Measurements from ENCODE around the gene SPTA1.
"Not testable (repeated sequence)": the region's sequence is repeated elsewhere in the genome, so short reads cannot be mapped to it uniquely, and the experiment has no call there.

SPTA1 gene

DNA sequence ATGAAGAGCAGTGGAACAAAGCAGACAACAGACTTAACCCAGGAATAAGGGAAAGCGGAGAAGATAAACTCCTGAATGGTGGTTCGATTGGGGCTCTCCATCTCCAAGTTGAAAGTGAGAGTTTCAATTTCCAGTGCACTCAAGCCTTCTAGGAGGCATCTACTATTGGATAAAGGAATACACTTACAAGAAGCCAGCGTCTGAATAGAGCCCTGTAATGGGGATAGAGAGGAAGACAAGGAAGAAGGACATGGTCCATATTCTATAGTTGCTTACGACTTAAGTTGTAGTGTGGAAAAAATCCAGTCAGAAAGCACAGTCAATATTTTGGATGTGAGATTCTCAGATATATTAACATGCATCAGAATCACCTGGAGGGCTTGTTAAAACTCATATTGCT is 14.0 kb upstream of the SPTA1 start, which contains the start of gene OR6K2:
OR6K2 (minus strand) TSS at position 101 of the 400 bp plus-strand sequence; CDS start at position 101, 0 bp downstream.
- TF ChIP-seq, protein P1, sequence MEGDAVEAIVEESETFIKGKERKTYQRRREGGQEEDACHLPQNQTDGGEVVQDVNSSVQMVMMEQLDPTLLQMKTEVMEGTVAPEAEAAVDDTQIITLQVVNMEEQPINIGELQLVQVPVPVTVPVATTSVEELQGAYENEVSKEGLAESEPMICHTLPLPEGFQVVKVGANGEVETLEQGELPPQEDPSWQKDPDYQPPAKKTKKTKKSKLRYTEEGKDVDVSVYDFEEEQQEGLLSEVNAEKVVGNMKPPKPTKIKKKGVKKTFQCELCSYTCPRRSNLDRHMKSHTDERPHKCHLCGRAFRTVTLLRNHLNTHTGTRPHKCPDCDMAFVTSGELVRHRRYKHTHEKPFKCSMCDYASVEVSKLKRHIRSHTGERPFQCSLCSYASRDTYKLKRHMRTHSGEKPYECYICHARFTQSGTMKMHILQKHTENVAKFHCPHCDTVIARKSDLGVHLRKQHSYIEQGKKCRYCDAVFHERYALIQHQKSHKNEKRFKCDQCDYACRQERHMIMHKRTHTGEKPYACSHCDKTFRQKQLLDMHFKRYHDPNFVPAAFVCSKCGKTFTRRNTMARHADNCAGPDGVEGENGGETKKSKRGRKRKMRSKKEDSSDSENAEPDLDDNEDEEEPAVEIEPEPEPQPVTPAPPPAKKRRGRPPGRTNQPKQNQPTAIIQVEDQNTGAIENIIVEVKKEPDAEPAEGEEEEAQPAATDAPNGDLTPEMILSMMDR (IDR thresholded peaks at IDR 0.05) = no peak
- Histone ChIP-seq H3K9me3 (ENCODE audit: control insufficient read depth, low read length) (no peaks in the 10 kb centered on the region), H3K4me1 (no peaks in the 10 kb centered on the region)

DNA sequence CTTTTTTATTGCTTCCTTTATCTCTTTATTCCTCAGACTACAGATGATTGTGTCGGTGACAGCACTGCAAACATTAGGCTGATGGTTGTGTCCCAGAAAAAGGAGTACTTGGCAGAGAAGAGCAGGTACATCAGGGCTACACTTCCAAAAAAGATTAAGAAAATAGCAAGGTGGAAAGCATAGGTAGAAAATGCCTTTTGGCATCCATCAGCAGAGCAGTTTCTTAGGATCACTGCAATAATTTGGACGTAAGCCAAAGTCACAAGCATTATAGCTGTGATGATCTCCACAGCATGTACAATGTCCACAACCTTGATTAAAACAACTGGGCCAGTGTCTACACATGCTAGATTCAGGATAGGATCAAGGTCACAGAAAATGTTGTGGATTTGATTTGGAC is 8.1 kb upstream of the SPTA1 start:
- H3K9me3 ChIP-seq (ENCODE audit: control insufficient read depth, low read length) = no peaks in the 10 kb centered on the region
- no peaks in the 10 kb centered on the region for H3K27me3 ChIP-seq (ENCODE audit: control insufficient read depth, insufficient read depth, low read length)
- no peak overlapping the region for H3K4me3 ChIP-seq (ENCODE audit: low read depth, low read length)
- no peaks in the 10 kb centered on the region for H3K4me1 ChIP-seq
- H3K27ac ChIP-seq = no peak overlapping the region
- H3K9ac ChIP-seq = no peak overlapping the region
- no peak overlapping the region for H2AFZ ChIP-seq
- TF ChIP-seq, protein P1 (IDR thresholded peaks at IDR 0.05) = no peak
- H3K36me3 ChIP-seq (ENCODE audit: control insufficient read depth, insufficient read depth, low read length) = no peaks in the 10 kb centered on the region
- no peaks in the 10 kb centered on the region for H3K79me2 ChIP-seq
- H3K4me2 ChIP-seq (ENCODE audit: low read length) = no peak overlapping the region

More for the DNA sequence above, 14.0 kb upstream of the SPTA1 start, which contains the start of gene OR6K2:
- Histone ChIP-seq H3K9ac (no peak within 1 kb of the TSS), H3K27ac (no peak within 1 kb of the TSS), H3K27me3 (ENCODE audit: control insufficient read depth, insufficient read depth, low read length) (no peaks in the 10 kb centered on the region), H3K4me3 (ENCODE audit: low read depth, low read length) (no peak within 1 kb of the TSS), H3K36me3 (ENCODE audit: control insufficient read depth, insufficient read depth, low read length) (no peaks in the 10 kb centered on the region), H2AFZ (no peak within 1 kb of the TSS), H3K4me2 (ENCODE audit: low read length) (no peak within 1 kb of the TSS), H3K79me2 (no peaks in the 10 kb centered on the region)

DNA sequence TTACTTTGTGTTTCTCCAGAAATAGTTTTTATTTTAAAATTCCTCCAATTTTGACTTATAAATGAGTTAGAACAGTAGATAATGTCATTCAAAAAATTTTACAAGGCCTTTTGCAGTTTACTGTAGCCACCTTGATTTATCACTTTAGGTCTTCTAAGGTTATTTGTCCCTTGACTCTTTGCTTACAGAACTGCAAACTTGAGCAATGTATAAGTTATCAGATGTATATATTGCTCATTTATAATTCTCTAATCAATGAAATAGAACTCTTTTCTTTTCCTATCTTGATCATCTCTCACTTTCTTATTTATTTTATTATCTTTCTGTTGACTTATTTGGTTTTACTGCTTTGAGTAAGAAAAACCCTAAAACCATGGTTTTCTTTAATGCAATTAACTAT is 5.8 kb upstream of the SPTA1 start:
- TF ChIP-seq, protein P1 (IDR thresholded peaks at IDR 0.05) = no peak
- Histone ChIP-seq H3K4me1 (no peaks in the 10 kb centered on the region), H3K9me3 (ENCODE audit: control insufficient read depth, low read length) (no peaks in the 10 kb centered on the region), H3K36me3 (ENCODE audit: control insufficient read depth, insufficient read depth, low read length) (no peaks in the 10 kb centered on the region), H3K9ac (no peak overlapping the region), H3K4me2 (ENCODE audit: low read length) (no peak overlapping the region), H2AFZ (no peak overlapping the region), H3K4me3 (ENCODE audit: low read depth, low read length) (no peak overlapping the region), H3K79me2 (no peaks in the 10 kb centered on the region), H3K27ac (no peak overlapping the region), H3K27me3 (ENCODE audit: control insufficient read depth, insufficient read depth, low read length) (no peaks in the 10 kb centered on the region)

DNA sequence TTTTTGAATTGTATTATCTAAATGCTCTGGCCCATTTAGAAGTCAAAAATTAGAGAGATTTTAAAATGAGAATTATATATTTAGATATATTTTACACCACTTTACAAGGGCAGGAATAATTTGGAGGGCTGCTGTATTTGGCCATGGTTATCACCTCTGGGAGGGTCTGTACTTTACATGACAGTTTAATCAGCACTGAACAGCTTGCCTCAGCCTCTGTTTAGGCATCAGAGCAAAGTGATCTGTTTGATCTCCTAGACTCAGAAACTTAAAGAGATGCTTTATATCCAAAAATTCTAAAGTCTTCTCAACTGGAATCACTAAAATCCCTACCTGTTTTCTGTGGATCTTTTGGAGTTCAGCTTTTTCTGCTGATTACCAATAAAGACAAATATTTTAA is 5.4 kb upstream of the SPTA1 start:
- H2AFZ ChIP-seq = no peak overlapping the region
- no peak overlapping the region for H3K4me2 ChIP-seq (ENCODE audit: low read length)
- no peaks in the 10 kb centered on the region for H3K9me3 ChIP-seq (ENCODE audit: control insufficient read depth, low read length)
- no peaks in the 10 kb centered on the region for H3K36me3 ChIP-seq (ENCODE audit: control insufficient read depth, insufficient read depth, low read length)
- no peaks in the 10 kb centered on the region for H3K79me2 ChIP-seq
- H3K27me3 ChIP-seq (ENCODE audit: control insufficient read depth, insufficient read depth, low read length) = no peaks in the 10 kb centered on the region
- H3K4me1 ChIP-seq = no peaks in the 10 kb centered on the region
- H3K27ac ChIP-seq = no peak overlapping the region
- TF ChIP-seq, protein P1 (IDR thresholded peaks at IDR 0.05) = no peak
- no peak overlapping the region for H3K4me3 ChIP-seq (ENCODE audit: low read depth, low read length)
- no peak overlapping the region for H3K9ac ChIP-seq

DNA sequence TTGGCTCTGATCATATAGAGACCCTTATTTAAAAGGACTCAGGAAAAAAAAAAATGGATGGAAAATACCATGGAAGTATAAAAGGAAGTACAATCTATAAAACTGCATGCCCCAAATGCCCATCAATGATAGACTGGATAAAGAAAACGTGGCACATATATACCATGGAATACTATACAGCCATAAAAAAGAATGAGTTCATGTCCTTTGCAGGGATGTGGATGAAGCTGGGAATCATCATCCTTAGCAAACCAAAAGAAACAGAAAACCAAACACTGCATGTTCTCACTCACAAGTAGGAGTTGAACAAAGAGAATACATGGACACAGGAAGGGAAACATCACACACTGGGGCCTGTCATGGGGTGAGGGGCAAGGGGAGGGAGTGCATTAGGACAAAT is 4.6 kb upstream of the SPTA1 start:
- not testable (repeated sequence) for H3K27ac ChIP-seq; H3K9ac ChIP-seq; H3K27me3 ChIP-seq (ENCODE audit: control insufficient read depth, insufficient read depth, low read length); H3K4me1 ChIP-seq; H3K4me2 ChIP-seq (ENCODE audit: low read length); H3K79me2 ChIP-seq; H3K36me3 ChIP-seq (ENCODE audit: control insufficient read depth, insufficient read depth, low read length); H2AFZ ChIP-seq; H3K4me3 ChIP-seq (ENCODE audit: low read depth, low read length); H3K9me3 ChIP-seq (ENCODE audit: control insufficient read depth, low read length)

All from parathyroid adenoma (tissue), 2 donors.